A673 (cell line): ENCODE data around the gene NLRP3.

Experiments
- EZH2 ChIP-seq: fragments of 200-600 bp; sonication (generic); IDR thresholded peaks from 2 replicates; pipeline ENCODE4 v1.6.1; 2017; ENCODE audit warnings: borderline replicate concordance, low read depth, mild to moderate bottlenecking, mixed read lengths, antibody characterized with exemption, low read length; ENCODE audit not compliant: poor library complexity, severe bottlenecking
- TF ChIP-seq, protein P1 (sequence below): fragments of 300-800, 200-600 bp; sonication (generic); conservative IDR thresholded peaks from 2 replicates; pipeline ENCODE4 v1.5.1; 2017; ENCODE audit warnings: low read depth, mild to moderate bottlenecking, antibody characterized with exemption, low read length, moderate library complexity, mixed read lengths

DNA sequence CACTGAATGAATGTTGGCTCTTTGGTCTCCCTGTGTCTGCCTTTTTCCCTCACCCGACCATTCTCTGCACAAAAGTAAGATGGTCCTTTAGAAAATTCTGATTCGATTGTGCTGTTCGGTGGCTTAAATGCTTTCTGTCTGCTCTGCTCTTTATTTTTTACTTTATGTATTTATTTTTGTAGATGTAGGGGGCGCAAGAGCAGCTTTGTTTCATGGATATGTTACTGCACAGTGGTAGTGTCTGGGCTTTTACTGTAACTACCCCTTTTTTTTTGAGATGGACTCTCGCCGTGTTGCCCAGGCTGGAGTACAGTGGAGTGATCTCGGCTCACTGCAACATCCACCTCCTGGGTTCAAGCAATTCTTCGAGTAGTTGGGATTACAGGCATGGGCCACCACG lies 15.7 kb downstream of the NLRP3 start:
- TF ChIP-seq, protein P1, sequence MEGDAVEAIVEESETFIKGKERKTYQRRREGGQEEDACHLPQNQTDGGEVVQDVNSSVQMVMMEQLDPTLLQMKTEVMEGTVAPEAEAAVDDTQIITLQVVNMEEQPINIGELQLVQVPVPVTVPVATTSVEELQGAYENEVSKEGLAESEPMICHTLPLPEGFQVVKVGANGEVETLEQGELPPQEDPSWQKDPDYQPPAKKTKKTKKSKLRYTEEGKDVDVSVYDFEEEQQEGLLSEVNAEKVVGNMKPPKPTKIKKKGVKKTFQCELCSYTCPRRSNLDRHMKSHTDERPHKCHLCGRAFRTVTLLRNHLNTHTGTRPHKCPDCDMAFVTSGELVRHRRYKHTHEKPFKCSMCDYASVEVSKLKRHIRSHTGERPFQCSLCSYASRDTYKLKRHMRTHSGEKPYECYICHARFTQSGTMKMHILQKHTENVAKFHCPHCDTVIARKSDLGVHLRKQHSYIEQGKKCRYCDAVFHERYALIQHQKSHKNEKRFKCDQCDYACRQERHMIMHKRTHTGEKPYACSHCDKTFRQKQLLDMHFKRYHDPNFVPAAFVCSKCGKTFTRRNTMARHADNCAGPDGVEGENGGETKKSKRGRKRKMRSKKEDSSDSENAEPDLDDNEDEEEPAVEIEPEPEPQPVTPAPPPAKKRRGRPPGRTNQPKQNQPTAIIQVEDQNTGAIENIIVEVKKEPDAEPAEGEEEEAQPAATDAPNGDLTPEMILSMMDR: peak; percentile 42; the same call in 1 of the 2 replicates
- no peak for TF ChIP-seq EZH2
